Stimulated activated CD4-positive, alpha-beta T cell treated with anti-CD3 and anti-CD28 coated beads, Interleukin-2, amount 100 ng/mL, for 4 hours (primary cell): ENCODE data around the gene DNAJC5.

Experiments
- DNase-seq: peaks from one replicate; pipeline ENCODE4 v3.0.0-alpha.2; 2020; ENCODE audit warnings: low read depth

DNAJC5 gene

DNA sequence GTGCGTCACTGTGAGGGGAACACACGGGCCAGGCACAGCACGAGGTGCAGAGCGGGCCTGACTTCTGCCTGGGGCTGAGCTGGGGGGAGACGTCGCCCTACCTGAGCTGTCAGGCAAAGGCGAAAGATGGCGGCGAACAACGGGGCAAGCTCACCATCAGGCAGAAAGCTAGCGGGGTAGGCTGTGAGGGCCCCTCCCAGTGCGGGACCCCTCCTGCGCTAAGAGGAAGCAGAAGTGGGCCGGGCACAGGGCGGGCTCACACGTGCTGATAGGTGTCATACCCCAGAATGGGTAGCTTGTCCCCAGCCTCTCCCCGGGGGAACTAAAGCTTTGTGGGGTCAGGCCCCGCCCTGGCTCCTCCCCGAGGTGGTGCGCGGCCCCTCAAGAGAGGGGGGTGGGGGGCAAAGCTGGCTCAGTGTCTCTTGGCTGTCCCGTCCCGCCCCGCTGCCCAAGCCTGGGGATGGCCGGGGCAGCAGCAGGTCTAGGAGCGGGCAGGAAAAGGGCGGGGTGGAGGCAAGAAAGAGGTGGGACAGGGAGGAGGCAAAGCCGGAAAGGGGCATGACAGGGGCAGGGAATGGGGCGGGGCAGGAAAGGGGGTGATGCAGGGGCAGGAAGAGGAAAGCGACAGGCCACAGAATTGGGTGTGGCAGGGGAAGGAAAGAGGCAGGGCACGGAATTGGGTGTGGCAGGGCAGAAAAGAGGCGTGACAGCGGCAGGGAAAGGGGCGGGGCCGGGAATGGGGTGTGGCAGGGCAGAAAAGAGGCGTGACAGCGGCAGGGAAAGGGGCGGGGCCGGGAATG, 46.6 kb downstream of the DNAJC5 start:
- DNase-seq: no peak

DNA sequence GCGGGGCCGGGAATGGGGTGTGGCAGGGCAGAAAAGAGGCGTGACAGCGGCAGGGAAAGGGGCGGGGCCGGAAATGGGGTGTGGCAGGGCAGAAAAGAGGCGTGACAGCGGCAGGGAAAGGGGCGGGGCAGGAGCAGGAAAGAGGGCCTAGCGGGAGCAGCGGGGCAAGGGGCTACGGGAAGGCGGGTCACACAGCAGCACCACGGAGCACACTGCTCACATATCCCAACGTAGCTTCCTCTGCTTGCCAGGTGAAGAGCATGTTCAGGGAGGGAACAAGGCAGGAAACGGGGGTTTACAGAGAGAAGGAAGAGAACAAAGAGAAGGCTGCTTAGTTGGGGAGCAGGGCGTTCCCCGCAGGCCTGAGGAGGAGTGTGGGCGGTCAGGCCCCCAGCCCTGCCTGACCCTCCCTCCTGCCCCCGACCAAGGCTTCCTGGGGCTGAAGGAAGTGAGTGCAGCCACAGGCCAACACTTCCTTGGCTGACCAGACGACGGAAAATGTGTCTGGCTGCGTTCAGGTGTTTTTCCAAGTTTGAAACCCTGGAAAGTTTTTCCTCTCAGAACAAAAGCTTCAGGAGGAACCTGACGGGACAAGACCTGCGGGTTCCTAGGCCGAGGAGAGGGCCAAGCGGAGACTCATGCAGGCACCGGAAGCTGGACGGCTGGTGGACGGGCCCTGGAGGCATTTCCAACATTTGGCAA, 47.5 kb downstream of the DNAJC5 start:
- no peak for DNase-seq

DNA sequence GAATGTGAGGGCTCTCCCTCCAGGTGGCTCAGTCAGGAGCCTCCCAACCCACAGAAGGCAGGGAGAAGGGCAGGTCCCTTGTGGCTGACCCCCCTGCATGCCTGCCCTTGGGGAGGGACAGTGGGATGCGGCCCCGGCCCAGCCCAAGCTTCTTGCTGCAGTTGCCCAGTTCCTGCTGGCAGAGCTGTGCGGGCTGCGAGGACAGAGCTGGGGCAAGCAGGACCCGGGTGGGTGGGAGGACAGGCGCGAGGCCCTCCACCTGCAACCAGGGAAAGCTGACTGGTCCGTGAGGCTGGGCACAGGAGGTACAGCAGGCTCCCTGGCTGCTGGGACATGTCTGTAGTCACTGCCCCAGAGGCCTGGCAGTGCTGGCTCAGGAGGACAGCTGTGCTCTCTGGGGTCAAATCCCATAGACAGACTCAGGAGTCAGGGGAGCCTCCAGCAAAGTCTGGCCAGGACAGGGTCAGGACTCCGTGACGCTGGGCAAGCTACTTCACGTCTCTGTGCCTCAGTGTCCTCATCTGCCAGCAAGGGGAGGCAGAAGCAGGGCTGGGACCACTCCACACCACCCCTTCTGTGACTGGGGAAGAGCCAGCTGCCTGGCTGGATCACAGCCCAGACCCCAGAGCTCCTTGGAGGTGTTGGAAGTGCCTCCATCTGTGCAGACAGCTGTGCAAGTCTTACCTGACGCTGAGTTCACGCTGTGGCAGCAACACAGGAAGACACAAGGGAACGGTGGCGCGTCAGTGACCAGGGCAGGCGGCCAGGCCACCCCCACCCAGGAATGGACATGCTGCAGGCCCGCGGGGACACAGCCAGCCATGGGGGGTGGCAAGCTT, 48.3 kb downstream of the DNAJC5 start:
- DNase-seq: no peak

DNA sequence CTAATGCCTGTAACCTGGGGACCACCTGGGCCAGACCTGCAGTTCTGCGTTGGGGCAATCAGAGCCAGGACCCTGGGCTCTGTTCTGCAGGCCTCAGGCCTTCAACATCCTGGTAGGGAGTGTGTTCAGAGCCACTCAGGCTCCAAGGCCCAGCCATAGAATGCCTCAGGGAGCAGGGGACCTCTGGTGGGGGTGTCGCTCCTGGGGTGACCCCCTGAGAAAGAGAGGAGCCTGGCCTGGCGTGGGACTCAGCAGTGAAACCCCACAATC, 48.8 kb downstream of the DNAJC5 start:
- DNase-seq: no peak

DNA sequence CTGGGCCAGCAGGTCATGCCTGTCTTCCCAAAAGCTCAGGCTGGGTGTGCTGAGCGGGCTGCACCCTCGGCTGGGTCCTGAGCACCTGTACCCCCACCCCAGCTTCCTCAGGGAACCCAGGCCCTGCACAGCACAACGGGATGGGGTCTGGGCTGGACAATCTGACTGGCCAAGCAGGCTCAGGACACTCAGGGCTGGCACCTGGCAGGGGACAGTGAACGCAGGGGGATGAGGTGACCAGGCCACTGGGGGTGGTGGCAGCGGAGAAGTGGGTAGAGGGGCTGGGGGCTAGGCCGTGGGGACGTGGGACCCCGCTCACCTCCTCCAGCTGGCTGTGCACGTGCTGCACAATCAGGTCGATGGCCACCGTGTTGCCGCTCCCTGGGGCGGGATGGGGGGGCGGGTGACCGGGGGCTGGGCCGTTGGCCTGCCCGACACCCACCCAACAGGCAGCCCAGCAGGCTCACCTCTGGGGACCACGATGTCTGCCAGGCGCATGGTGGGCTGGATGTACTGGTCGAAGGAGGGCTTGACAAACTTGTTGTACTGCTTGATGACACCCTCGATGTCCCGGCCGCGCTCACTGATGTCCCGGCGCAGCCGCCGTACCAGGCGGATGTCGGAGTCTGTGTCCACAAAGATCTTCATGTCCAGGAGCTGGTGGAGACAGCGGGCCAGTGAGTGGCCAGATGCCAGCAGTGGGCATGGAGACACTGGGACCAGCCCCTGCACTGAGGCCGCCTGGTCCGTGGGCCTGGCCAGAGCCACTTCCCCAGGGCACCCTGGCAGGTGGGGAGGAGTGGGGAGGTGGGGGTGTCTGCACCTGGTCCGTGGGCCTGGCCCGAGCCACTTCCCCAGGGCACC, 49.4 kb downstream of the DNAJC5 start:
- no peak for DNase-seq

DNA sequence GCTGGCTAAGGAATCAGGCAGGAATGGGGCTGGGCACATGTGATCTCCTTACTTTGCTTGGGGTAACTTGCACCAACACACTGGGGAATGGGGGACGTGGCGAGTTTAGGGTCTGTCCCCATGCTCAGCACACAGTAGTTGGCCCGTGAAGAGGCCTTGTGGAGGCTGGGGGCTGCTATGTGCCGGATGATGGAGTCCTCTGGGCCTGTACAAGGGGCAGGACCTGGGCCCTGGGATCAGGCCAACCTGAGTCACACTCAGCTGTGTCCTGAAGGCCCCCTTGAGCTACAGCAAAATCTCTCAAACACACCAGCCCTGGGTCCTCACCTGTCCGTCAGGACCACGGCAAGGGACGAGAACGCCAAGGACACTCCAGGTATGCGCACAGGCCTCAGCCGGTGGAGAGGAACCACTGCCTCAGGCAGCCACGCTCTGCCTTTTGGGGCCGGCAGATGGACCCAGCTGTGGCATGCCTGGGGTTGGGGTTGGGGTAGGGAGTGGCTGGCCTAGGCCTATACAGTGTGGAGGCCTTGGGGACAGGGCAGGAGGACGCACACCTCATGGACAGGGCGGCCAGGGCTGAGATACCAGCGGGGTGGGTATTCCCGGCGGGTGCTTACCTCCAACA, 50.2 kb downstream of the DNAJC5 start:
- no peak for DNase-seq

DNA sequence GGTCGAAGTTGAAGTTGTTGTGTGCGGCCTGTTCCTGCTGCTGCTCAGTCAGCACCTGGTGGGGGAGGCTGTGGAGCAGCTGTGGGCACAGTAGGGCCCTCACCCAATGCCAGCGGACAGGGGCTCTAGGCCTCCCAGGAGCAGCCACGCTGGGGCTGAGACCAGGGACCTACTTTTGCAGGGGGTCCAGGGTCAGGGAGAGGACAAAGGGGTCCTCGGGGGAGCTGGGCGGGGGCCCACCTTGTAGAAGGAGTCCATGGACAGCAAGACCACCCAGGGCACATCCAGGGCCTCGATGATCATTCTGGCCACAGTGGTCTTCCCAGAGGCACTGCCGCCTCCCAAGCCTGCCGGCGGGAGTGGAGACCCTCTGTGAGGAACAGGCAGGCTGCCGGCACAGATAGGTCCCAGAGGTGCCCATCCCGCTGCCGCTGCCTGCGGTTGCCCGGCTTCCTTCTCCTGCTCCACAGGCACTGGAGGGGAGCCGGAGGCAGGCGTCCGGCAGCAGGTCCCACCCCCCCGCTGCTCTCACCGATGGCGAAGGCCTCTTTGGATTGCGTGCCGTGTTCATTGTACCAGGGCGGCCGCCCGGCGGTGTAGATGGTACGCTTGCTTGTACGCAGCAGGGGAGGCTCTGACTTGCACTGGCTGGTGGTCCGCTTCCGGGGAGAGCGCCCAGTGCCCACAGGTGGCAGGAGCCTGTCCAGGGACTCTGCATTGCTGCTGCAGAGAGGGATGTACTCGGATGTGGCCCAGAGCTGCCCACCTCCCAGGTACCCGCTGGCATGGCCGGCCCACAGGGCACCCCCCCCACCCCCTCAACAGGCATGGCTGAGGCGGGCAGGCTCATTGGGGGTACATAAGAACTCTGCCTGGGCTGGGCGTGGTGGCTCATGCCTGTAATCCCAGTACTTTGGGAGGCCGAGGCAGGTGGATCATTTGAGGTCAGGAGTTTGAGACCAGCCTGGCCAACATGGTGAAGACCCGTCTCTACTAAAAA, 51.3 kb downstream of the DNAJC5 start:
- no peak for DNase-seq

DNA sequence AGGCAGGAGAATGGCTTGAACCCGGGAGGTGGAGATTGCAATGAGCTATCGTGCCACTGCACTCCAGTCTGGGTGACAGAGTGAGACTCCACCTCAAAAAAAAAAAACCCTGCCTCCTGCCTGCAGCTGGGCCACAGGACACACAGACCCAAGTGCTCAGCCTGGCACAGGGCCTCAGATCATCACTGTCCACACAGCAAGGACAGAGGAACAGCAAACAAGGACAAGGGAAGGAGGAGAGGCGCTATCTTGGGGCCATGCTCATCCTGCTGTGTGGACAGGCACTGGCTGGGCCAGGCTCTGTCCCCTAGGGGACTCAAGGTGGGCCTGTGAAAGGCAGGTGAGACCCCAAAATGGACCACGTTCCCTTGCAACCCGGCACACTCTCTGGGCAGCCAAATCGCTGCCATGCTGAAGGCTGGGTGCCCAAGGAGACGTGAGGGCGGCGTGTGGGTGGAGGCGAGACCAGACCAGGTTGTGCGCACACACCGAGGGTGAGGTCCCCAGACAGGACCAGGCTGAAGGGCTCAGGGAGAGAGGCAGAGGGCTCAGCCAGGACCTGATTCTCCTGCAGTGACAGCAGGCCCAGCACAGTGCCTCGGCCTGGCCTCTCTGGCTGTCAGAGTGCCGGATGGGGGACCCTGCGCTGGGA, 52.2 kb downstream of the DNAJC5 start:
- DNase-seq: no peak

DNA sequence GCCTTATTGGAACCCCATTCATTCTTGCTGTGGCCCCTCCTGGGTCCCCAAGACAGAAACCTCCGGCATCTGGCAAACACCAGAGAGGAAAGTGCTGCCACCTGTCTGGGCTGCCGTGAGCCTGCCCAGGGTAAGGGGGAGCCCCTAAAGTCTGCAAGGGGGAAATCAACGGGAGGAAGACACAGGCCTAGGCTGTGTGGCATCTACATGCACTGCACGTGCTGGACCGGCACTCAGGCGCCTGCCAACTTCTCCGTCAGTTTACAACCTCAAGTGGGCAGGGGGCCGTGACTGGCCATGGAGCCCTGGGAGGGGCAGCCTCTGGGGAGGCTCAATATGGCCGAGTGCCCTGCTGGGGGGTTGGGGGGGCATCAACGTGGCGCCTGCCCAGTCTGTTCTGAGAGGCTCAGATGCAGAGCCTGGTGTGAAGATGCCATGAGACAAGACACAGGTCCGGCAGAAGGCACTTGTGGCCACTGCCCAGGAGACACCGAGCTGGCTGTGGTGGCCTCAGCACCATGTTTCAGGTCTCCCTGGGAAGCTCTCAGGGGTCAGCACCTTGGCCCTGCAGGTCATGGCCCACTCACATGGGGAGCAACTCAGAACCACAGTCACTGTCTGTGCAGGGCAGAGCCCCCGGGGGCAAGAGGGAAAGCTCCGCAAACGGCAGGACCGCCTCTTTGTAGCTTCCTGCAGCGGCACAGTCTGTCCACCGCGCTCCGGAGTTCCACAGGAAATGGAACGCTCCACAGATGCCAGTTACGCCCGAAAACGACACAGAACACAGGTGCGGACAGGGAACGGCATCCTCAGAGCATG, 52.9 kb downstream of the DNAJC5 start:
- DNase-seq: no peak

DNA sequence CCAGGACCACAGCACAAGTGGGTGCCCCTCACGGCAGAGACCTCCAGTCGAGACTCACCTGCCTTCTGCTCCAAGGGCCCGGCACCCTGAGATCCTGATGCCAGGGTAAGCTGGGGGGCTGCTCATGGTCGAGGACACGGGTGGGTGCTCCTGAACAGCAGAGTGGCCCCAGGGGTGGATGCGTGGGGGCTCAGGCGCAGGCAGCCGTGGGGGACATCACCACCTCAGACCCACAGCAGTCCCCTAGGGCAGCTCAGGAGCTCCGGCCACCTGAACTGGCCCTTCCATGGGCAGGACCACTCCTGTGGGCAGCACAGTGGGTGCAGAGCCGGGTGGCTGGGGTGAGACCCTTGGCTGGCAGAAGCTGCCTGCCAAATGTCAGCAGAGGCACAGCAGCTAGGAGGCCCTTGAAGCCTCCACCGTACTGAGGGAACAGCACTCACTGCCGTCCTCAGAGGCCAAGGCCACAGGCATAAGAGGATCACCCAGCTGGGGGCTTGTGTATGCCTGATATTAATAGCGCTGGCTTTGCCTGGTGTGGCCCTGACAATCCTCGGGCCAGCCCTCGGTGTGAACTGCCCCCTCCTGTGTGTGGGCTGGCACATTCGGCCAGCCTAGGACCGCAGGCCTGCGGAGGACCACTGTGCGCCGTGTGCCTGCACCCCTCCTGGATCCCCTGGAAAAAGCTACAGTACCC, 55.9 kb downstream of the DNAJC5 start:
- no peak for DNase-seq

DNA sequence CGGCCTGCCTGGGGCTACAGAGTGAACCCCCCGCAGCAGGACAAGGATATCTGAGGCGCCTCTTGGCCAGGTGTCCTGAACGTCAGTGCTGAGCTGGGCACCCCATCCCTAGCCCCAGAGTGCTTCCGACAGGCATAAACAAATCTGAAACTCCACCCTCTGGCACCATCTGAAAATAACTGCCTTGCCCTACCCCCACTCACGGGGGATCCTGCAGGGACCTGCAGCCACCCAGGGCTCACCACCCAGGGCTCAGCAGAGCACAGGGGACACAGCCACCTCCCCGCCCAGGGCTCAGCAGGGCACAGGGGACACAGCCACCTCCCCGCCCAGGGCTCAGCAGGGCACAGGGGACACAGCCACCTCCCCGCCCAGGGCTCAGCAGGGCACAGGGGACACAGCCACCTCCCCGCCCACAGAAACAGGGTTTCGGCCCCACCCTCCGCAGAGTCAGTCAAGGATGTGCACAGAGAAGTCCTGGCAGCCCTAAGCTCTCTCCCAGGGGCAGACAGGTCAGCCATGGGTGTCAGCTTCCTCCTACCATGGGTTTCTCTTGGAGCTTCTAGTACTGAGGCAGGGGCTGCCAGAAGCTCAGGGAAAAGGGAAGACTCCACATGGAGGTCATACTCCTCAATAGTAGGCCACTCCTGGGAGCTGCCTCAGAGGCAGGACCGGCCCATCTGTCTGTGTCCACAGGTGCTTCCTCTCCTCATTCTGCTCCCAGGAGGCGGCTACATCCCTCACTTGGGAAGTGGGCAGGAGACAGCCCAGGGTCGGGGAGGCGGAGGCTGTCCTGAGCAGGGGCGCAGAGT, 56.7 kb downstream of the DNAJC5 start:
- no peak for DNase-seq

DNA sequence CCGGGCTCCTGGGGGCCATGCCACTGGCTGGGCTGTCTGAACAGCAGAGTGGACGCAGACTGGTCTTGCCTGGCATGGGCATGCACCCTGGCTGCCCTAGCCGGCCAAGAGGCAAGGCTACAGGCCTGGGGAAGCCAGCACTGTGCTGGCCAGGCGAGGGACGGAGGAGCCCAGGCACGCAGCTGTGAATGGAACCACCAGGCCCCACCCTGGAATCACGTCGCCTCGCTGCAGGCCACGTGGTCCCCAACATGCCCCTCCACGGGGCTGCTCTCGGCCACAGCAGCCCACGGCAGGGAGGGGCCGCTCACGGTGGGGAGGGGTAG, 57.2 kb downstream of the DNAJC5 start:
- no peak for DNase-seq

DNA sequence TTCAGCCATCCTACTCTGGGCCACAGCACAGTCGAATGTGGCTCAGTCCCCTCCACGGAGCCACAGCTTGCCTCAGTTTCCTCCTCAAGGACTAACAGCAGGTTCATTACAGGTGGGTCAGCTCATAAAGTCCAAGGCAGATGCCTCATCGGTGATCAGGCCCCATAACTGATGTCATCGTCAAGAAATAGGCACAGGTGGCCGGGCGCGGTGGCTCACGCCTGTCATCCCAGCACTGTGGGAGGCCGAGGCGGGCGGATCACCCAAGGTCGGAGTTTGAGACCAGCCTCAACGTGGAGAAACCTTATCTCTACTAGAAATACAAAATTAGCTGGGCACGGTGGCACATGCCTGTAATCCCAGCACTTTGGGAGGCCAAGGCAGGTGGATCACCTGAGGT, 57.8 kb downstream of the DNAJC5 start:
- no peak for DNase-seq

DNA sequence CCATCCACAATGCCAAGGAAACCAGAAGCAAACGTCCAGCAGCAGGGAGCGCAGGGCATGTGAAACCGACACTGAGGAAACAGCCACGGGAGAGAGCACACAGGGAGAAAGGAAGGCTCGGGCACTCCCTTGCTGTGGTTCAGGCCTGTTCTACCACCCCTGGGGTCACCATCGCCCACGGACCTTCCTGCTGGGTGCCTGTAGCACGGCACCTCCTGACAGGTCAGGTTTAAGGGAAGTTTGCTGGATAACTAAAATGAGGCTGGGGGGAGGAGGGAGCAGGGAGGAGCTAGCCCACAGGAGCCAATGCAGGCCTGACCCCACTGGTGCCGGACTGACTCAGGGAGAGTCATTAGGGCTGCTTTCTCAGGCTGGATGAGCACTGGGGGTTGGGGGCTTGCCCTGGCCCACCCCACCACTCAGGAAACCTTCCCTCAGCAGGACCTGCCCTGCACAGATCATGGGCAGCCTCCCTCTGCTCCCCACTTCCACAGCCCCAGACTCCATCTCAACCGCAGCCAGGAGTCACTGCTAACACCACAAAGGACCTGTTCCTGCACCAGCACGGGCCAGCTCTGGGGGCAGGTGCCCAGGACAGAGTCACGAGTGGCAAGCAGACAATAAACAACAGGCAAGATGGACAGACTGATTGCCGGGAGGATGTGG, 59.0 kb downstream of the DNAJC5 start:
- no peak for DNase-seq

DNA sequence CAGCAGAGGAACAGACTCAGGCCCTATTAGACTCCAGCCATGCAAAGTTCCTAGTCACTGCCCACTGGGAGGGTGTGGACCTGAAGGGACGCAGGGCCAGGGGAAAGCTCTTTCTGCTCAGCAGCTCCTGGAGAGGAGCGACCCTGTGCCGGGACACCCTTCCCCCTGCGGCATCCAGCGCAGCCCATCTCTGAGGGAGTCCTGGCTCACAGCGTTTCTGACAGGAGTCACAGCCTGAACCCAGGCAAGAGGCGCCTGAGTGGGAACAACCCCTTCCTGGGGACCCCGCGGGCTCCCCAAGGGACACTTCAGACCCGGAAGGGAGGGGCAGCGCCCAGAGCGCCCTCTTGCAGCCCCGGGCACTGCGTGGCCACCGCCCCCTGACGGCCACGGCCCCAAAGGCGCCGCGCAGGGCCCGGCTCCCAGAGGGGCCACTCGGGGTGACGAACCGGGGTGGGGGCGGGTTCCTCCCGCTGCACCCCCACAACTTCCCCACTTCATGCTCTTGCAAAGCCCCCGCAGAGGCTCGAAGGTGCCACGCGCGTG, 60.4 kb downstream of the DNAJC5 start:
- DNase-seq: no peak

DNA sequence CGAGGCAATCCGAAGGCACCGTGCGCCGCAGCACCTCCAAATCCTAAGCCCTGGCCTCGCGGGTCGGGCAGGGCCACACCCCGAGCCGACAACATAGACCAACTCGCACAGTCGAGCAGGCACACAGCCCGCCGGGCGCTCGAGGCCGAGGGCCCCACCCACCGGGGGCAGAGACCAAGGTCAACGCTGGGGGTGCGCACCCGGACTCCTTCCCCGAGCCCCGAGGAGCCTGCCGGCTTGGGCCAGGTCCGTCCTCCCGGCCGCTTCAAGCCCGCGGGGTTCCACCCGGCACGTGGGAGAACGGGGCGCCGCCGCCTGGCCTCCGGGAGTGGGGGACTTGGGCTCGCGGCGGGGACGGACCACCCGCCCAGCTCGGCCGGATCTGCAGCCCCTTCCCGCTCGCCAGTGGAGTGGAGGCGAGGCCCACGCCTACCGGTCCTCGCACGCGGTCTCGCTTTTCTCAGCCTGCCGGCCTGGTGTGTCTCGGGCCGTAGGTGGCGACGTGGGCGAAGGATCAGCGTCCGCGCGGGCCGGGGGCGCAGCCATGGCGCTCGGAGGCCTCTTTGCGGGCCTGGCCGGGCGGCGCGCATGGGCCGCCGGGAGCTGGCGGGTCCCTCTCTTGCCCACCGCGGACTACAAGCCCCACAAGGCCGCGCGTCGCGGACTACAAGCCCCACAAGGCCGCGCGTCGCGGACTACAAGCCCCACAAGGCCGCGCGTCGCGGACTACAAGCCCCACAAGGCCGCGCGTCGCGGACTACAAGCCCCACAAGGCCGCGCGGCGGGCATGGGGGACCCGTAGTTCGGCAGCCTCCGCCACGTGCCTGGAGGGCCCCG, 61.1 kb downstream of the DNAJC5 start, which contains the start of gene UCKL1:
Gene UCKL1 (minus strand): TSS at position 590 of the 837 bp plus-strand sequence. CDS start 44 bp downstream, at position 546.
- peak; percentile 88 for DNase-seq
